Neural cell (in vitro differentiated cells): ENCODE measurements around the gene SPIN2B. TPM values are rescaled to one million over a fixed set of nuclear protein-coding genes. Genes with fewer than 3 reads are reported as not detected.
"Not testable (repeated sequence)": the region's sequence is repeated elsewhere in the genome, so short reads cannot be mapped to it uniquely, and the experiment has no call there.

Experiments used
- H2AFZ ChIP-seq: fragments of 200-600, 300-800 bp; sonication (generic), shearing (Covaris generic); 2 replicates; pipeline ENCODE4 v1.6.0; 2014; ENCODE audit warnings: low read depth, mild to moderate bottlenecking, antibody characterized with exemption, low read length, moderate library complexity
- H3F3A ChIP-seq: fragments of 200-600 bp; shearing (Covaris generic); 2 replicates; pipeline ENCODE4 v1.6.1; 2016; ENCODE audit warnings: mild to moderate bottlenecking, moderate library complexity, mixed read lengths, antibody characterized with exemption, low read length; ENCODE audit not compliant: insufficient read depth, poor library complexity, severe bottlenecking
- H3K27ac ChIP-seq: fragments of 200-600, 300-800 bp; sonication (generic), shearing (Covaris generic); 2 replicates; pipeline ENCODE4 v1.5.1; 2014; ENCODE audit warnings: mild to moderate bottlenecking, low read length, moderate library complexity
- H3K27me3 ChIP-seq: fragments of 300-800, 200-600 bp; sonication (generic), shearing (Covaris generic); 2 replicates; pipeline ENCODE4 v1.6.0; 2014; ENCODE audit warnings: mild to moderate bottlenecking, low read depth, low read length, moderate library complexity; ENCODE audit not compliant: insufficient read depth
- H3K36me3 ChIP-seq: fragments of 300-800, 200-600 bp; sonication (generic), shearing (Covaris generic); 2 replicates; pipeline ENCODE4 v1.5.1; 2014; ENCODE audit warnings: mild to moderate bottlenecking, antibody characterized with exemption, low read length, moderate library complexity; ENCODE audit not compliant: insufficient read depth
- H3K4me2 ChIP-seq: fragments of 300-800, 200-600 bp; sonication (generic), shearing (Covaris generic); 2 replicates; pipeline ENCODE4 v1.6.0; 2014; ENCODE audit warnings: mild to moderate bottlenecking, low read length
- H3K4me3 ChIP-seq: fragments of 300-800, 200-600 bp; sonication (generic), shearing (Covaris generic); 2 replicates; pipeline ENCODE4 v1.5.1; 2014; ENCODE audit warnings: mild to moderate bottlenecking, low read length, moderate library complexity
- H3K79me2 ChIP-seq: fragments of 200-600 bp; shearing (Covaris generic); replicated peaks from 2 replicates; pipeline ENCODE4 v1.6.0; 2014; ENCODE audit warnings: mild to moderate bottlenecking, low read length, moderate library complexity; ENCODE audit not compliant: insufficient read depth
- H3K9ac ChIP-seq: fragments of 300-800, 200-600 bp; sonication (generic), shearing (Covaris generic); 2 replicates; pipeline ENCODE4 v1.6.1; 2016; ENCODE audit warnings: mild to moderate bottlenecking, low read length, mixed read lengths
- H3K9me2 ChIP-seq: fragments of 200-600 bp; shearing (Covaris generic); 2 replicates; pipeline ENCODE4 v1.6.1; 2016; ENCODE audit warnings: mild to moderate bottlenecking, low read length, mixed read lengths; ENCODE audit not compliant: insufficient read depth
- H3K9me3 ChIP-seq: fragments of 200-600, 300-800 bp; sonication (generic), shearing (Covaris generic); 2 replicates; pipeline ENCODE4 v1.6.1; 2016; ENCODE audit warnings: mild to moderate bottlenecking, mixed run types, low read length, moderate library complexity, mixed read lengths
- H4K20me1 ChIP-seq: fragments of 200-600 bp; shearing (Covaris generic); 2 replicates; pipeline ENCODE4 v1.6.1; 2016; ENCODE audit warnings: mild to moderate bottlenecking, mixed run types; ENCODE audit not compliant: insufficient read depth
- CTCF ChIP-seq: fragments of 450-650 bp; IDR thresholded peaks from 2 replicates; pipeline ENCODE4 v1.5.1; 2014; ENCODE audit warnings: antibody characterized with exemption, mild to moderate bottlenecking, moderate library complexity; ENCODE audit not compliant: poor library complexity, severe bottlenecking
- EP300 ChIP-seq: fragments of 450-650 bp; conservative IDR thresholded peaks from 2 replicates; pipeline ENCODE4 v1.6.1; 2014; ENCODE audit warnings: antibody characterized with exemption, mild to moderate bottlenecking, moderate library complexity; ENCODE audit not compliant: poor library complexity, severe bottlenecking
- EZH2 ChIP-seq: fragments of 200-600, 300-800 bp; shearing (Covaris generic), sonication (generic); IDR thresholded peaks from 2 replicates; pipeline ENCODE4 v1.6.1; 2014; ENCODE audit warnings: antibody characterized with exemption, low read length, borderline replicate concordance, mild to moderate bottlenecking; ENCODE audit not compliant: insufficient read depth, poor library complexity, severe bottlenecking
- MXI1 ChIP-seq: fragments of 450-650 bp; conservative IDR thresholded peaks from 2 replicates; pipeline ENCODE4 v1.6.1; 2014; ENCODE audit warnings: antibody characterized with exemption, mild to moderate bottlenecking; ENCODE audit not compliant: poor library complexity, severe bottlenecking
- POLR2AphosphoS5 ChIP-seq: IDR thresholded peaks from 2 replicates; pipeline ENCODE4 v1.6.1; 2012
- RAD21 ChIP-seq: fragments of 450-650 bp; conservative IDR thresholded peaks from 2 replicates; pipeline ENCODE4 v1.6.1; 2014; ENCODE audit warnings: antibody characterized with exemption, mild to moderate bottlenecking, moderate library complexity
- REST ChIP-seq: IDR thresholded peaks from 2 replicates; pipeline ENCODE4 v1.6.1; 2012; ENCODE audit warnings: borderline replicate concordance
- SMC3 ChIP-seq: fragments of 450-650 bp; conservative IDR thresholded peaks from 2 replicates; pipeline ENCODE4 v1.6.1; 2014; ENCODE audit warnings: antibody characterized with exemption, mild to moderate bottlenecking, moderate library complexity; ENCODE audit not compliant: poor library complexity
- TAF1 ChIP-seq: IDR thresholded peaks from 2 replicates; pipeline ENCODE4 v1.6.1; 2012; ENCODE audit warnings: low read depth
- polyA plus RNA-seq: library from polyadenylated mRNA; depleted of rRNA; stranded (reverse); fragments of >200 nt; gene quantifications from 2 replicates; pipeline ENCODE4 v1.2.3, GENCODE V29; 2014

SPIN2B gene
- polyA plus RNA-seq, 1 donor from 2014 or later = 32.5 TPM

DNA sequence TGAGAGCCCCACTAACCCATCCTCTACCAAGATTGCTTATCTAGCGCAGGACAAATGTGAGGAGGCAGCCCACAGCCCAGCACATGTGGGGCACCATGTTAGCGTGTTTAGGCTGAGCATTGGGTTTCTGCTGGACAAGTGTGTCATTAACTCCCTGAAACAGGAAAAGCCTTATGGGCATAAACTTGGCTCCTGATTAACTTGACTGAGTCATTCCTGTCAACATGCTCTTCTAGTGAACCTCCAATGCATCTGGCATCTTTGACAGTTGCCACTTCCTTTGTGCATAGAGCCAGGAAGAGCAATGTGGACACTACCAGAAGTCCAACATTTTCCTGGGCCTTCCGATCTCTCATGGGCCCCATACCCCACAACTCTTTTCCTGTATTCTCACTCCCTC is 13.4 kb upstream of the SPIN2B start (continued):
- TF ChIP-seq MXI1 (no peak), RAD21 (no peak)

GRCh38 chrX:57133706-57134105 is 12.4 kb upstream of the SPIN2B start:
- Histone ChIP-seq H3K36me3 (no peaks in the 10 kb centered on the region), H3K4me3 (no peak overlapping the region), H3K9ac (no peak overlapping the region), H3K27ac (no peak overlapping the region), H4K20me1 (no peaks in the 10 kb centered on the region), H3K4me2 (no peak overlapping the region), H2AFZ (no peak overlapping the region), H3K9me2 (no peaks in the 10 kb centered on the region), H3K79me2 (no peaks in the 10 kb centered on the region), H3F3A (no peaks in the 10 kb centered on the region), H3K27me3 (no peaks in the 10 kb centered on the region), H3K9me3 (no peaks in the 10 kb centered on the region)
- no peak for TF ChIP-seq EZH2
- no peak for TF ChIP-seq EP300
- TF ChIP-seq REST = no peak
- TF ChIP-seq MXI1 = no peak
- TF ChIP-seq TAF1 = no peak
- TF ChIP-seq CTCF = no peak
- TF ChIP-seq RAD21 = no peak
- no peak for TF ChIP-seq SMC3
- no peak for TF ChIP-seq POLR2AphosphoS5

GRCh38 chrX:57133284-57133683 is 11.9 kb upstream of the SPIN2B start:
- H3K4me2 ChIP-seq, H3K27me3 ChIP-seq, H3K9me3 ChIP-seq, H3F3A ChIP-seq, H4K20me1 ChIP-seq, H3K9ac ChIP-seq, H3K27ac ChIP-seq, H3K36me3 ChIP-seq, H3K79me2 ChIP-seq, H3K4me3 ChIP-seq, H2AFZ ChIP-seq, H3K9me2 ChIP-seq: not testable (repeated sequence)
